GM12874 (cell line): Measurements from ENCODE around the gene PTPRN2.

Source experiments
- TF ChIP-seq, protein P1 (sequence below): IDR thresholded peaks from 2 replicates; pipeline ENCODE4 v1.5.1; 2011; ENCODE audit warnings: low read depth, mild to moderate bottlenecking, control low read depth, low read length, moderate library complexity; ENCODE audit not compliant: insufficient read depth

The PTPRN2 gene

DNA sequence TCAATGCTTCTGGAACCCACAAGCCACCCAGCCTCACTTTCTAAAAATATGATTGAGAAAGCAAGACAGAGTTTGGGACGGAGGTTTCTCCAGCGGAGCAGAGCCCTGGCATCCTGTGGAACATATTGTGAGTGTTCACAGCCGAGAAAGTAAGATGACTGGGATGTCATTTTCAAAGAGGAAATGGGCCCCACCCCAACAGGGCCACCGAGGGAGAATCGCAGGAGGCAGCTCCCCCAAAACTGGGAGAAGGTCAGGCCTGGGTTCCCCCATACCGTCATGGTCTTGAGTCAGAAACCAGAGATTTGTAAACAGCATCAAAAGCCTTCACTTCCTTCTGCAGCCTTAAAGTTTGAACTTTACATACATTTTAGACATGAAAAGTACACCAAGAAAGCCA is 560.0 kb downstream of the PTPRN2 start:
- TF ChIP-seq, protein P1, sequence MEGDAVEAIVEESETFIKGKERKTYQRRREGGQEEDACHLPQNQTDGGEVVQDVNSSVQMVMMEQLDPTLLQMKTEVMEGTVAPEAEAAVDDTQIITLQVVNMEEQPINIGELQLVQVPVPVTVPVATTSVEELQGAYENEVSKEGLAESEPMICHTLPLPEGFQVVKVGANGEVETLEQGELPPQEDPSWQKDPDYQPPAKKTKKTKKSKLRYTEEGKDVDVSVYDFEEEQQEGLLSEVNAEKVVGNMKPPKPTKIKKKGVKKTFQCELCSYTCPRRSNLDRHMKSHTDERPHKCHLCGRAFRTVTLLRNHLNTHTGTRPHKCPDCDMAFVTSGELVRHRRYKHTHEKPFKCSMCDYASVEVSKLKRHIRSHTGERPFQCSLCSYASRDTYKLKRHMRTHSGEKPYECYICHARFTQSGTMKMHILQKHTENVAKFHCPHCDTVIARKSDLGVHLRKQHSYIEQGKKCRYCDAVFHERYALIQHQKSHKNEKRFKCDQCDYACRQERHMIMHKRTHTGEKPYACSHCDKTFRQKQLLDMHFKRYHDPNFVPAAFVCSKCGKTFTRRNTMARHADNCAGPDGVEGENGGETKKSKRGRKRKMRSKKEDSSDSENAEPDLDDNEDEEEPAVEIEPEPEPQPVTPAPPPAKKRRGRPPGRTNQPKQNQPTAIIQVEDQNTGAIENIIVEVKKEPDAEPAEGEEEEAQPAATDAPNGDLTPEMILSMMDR: no peak

DNA sequence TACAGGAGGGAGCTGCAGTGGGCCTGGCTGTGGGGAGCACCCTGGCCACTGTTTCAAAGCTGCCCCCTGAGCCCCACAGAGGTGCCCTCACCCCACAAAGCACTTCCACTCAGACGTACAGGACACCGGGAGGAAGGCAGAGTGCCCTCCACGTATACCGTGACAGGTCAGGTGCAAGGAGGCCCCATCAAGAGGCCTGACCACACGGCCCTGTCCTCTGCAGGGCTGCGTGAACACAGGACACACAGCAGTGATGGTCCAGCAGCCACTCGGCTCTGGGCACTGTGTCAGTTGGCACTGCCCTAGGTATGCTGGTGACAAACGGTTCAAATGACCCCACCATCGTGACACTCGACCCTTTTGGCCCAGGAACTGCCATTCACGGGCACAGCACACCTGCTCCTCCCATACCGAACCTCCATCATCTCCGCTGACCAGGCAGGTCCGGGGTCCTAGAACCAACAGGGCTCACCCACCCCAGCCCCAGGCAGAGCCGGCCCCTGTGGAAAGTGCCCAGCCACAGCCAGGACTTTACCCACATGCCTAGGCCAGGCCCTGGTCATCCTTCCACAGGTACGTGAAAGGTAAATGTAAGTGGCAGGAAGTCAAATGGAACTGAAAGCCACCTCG is 560.9 kb downstream of the PTPRN2 start:
- TF ChIP-seq, protein P1: no peak

DNA sequence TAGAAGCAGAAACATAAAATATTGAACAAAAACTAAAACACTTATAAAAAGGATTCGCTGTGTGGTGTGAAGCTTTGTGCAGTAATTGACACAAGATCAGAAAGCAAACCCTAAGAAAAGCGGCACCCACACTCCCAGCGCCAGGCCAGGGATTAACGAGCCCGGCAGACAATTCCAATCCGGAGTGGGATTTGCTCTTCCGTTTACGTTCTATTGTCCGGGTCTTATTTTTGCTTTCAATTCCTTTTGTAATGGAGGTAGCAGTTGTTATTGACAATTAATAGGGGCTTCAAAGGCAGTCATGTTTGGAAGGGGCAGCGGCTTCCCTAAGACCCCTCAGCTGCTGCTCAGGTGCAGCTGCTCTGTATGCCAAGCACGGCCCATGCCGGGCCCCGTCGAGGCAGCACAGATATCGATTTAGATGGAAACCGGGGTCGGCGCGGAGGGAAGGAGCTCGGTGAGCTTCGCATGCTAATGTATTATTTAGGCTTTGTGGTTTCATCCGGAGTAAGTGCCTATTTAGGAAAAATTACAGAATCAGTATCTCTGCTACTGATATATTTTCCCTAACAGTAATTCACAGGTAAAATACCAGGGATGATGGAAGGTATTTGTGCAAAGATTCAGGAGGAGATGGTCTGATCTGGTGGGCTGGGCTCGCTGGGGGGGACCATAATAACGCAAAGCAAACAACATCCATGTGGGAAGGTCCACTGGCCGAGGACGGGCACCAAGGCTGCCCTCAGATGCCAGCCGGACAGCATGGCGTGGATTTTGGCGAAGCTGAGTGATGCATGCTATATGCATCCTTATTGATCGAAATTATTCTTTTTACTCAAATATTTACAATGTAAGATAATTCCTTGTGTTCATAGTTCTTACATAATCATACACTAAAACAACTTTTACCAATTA is 561.7 kb downstream of the PTPRN2 start:
- TF ChIP-seq, protein P1: no peak

DNA sequence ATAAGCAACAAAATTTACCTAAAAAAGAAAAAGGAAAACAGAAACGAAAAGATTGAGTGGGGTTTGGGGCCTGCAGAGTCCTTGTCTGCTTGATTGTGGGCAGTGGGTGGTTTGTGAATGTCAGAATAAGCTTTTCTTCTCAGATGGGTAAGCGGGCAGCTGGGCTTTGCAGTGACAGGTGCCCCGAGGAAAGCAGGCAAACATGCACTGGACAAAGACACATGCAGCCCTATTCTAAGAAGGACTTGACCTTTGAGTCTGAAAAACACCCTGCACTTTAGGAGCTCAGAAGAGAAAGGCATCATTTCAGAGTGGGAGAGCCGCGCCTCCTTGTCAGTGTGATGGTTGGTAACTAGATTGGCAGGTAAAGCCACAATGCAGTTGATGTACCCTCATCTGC is 562.7 kb downstream of the PTPRN2 start:
- TF ChIP-seq, protein P1: no peak

DNA sequence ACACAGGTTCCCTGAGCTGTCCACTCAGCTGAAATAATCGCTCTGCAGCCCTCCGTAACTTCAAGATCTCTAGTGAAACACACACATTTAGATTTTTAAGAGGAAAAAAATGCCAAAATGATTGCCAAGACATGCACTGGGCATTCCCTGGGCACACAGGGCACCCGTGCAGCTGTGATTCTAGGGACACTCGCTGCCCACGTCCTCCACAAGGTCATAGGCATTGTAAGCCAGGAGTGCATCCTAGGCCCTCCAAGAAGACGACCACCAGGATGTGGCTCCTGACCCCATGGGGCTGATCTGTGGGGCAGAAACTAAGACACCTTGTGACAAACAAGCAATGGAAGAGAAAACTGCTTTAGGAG is 563.3 kb downstream of the PTPRN2 start:
- TF ChIP-seq, protein P1: no peak

DNA sequence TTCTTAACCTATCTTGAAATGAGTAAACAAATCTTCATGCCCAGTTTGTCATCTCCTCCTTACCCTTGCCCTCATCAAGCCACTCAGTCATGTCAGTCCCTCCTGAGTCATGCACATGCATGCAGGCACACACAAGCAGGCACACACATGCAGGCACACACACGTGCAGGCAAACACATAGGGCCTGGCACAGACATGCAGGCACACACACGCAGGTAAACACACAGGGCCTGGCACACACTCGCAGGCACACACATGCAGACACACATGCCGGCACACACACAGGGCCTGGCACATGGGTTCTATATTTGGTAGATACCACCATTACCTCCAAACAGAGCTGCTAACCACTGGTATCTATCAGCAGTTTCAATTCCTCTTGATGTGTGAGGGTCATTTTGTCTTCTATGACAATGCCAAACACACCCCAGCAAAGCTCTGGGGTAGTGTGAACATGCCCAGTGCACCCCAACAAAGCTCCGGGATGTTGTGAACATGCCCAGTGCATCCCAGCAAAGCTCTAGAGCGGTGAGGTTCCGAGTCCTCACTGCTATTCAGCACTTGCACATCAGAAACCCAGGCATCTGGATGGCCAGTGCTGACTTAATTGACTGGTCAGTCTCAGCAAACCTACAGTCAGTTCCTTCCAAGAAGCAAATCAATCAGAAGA is 563.8 kb downstream of the PTPRN2 start:
- TF ChIP-seq, protein P1: no peak

DNA sequence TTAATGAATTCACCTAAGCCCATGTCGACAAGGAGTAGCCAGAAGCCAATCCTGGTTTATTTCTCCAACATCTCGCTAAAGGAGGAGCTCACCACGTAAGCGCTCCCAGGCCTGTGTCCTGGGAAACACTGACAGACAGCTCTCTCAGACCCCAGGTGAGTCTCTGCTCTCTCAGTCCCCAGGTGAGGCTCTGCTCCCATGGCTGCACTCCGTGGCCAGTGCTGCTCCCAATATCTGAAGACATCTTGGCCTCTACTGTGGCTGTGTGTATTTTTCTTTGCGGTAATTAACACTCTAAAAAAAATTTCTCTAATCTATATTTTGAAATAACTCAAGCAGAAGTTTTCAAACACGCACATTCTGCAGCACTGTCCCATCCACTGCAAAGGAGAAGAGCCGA is 564.5 kb downstream of the PTPRN2 start:
- TF ChIP-seq, protein P1: no peak
